HG03432 (cell line): ENCODE measurements around the gene TLE2.
A peak's percentile ranks its signal among the peaks of the same experiment; 100 is the strongest.
"Not testable (repeated sequence)": the region's sequence is repeated elsewhere in the genome, so short reads cannot be mapped to it uniquely, and the experiment has no call there.

Source experiments
- ATAC-seq: cut with Tn5 transposase; IDR thresholded peaks from one replicate; pipeline ENCODE4 v1.9.1; 2021; ENCODE audit warnings: mild to moderate bottlenecking, moderate library complexity; ENCODE audit not compliant: unreplicated experiment

TLE2 gene

GRCh38 chr19:3038214-3038613, 9.1 kb upstream of the TLE2 start:
- ATAC-seq = no peak

- ATAC-seq = not testable (repeated sequence)
Measured at GRCh38 chr19:3036977-3037544, 8.0 kb upstream of the TLE2 start.

- ATAC-seq = peak; percentile 47
Measured at GRCh38 chr19:3036119-3036976, 7.3 kb upstream of the TLE2 start.

GRCh38 chr19:3035542-3036118, 6.5 kb upstream of the TLE2 start:
- peak; percentile 83 for ATAC-seq

- peak; percentile 13 for ATAC-seq
Measured at GRCh38 chr19:3034656-3035541, 5.8 kb upstream of the TLE2 start.

GRCh38 chr19:3034406-3034655, 5.3 kb upstream of the TLE2 start:
- no peak for ATAC-seq

- no peak for ATAC-seq
Measured at GRCh38 chr19:3033595-3034405, 4.7 kb upstream of the TLE2 start.

- ATAC-seq = no peak
Measured at GRCh38 chr19:3031607-3031867, 2.5 kb upstream of the TLE2 start.

- ATAC-seq = no peak
Measured at GRCh38 chr19:3028305-3029064, 595 bp downstream of the TLE2 start.

GRCh38 chr19:3027981-3028304, 1.1 kb downstream of the TLE2 start:
- no peak for ATAC-seq

GRCh38 chr19:3027292-3027691, 1.8 kb downstream of the TLE2 start:
- ATAC-seq = no peak

- ATAC-seq = no peak
Measured at GRCh38 chr19:3026768-3027167, 2.3 kb downstream of the TLE2 start.

GRCh38 chr19:3025549-3025886, 3.6 kb downstream of the TLE2 start:
- ATAC-seq = no peak

- ATAC-seq = no peak
Measured at GRCh38 chr19:3024870-3025548, 4.1 kb downstream of the TLE2 start.

GRCh38 chr19:3024509-3024869, 4.6 kb downstream of the TLE2 start:
- ATAC-seq = no peak

- no peak for ATAC-seq
Measured at GRCh38 chr19:3020321-3020960, 8.6 kb downstream of the TLE2 start.

GRCh38 chr19:3019211-3019854, 9.7 kb downstream of the TLE2 start:
- ATAC-seq = no peak

GRCh38 chr19:3017923-3018322, 11.2 kb downstream of the TLE2 start:
- ATAC-seq = no peak
